Mesendoderm (in vitro differentiated cells): ENCODE data around the gene EBF3.

Experiments
- DNase-seq: peaks from one replicate; pipeline ENCODE4 v3.0.0; 2013
- H2AK5ac ChIP-seq: 2 replicates; pipeline ENCODE4 v1.6.1; 2013; ENCODE audit warnings: low read length, inconsistent platforms
- H2BK120ac ChIP-seq: 2 replicates; pipeline ENCODE4 v1.6.1; 2013; ENCODE audit warnings: low read depth, mild to moderate bottlenecking, low read length, moderate library complexity, mixed read lengths
- H2BK15ac ChIP-seq: replicated peaks from 2 replicates; pipeline ENCODE4 v1.6.1; 2013; ENCODE audit warnings: low read depth, mild to moderate bottlenecking, moderate library complexity
- H2BK5ac ChIP-seq: 2 replicates; pipeline ENCODE4 v1.6.1; 2013; ENCODE audit warnings: low read length, inconsistent platforms
- H3K18ac ChIP-seq: 2 replicates; pipeline ENCODE4 v1.6.1; 2013; ENCODE audit warnings: mild to moderate bottlenecking, low read length, mixed read lengths
- H3K23ac ChIP-seq: one replicate; pipeline ENCODE4 v1.6.1; 2013; ENCODE audit warnings: low read length
- H3K27ac ChIP-seq: 2 replicates; pipeline ENCODE4 v1.5.1; 2013; ENCODE audit warnings: low read depth, mild to moderate bottlenecking, inconsistent platforms, low read length, moderate library complexity
- H3K27me3 ChIP-seq: 2 replicates; pipeline ENCODE4 v1.6.1; 2013; ENCODE audit warnings: low read length, control low read depth, mild to moderate bottlenecking, inconsistent platforms; ENCODE audit not compliant: insufficient read depth, poor library complexity
- H3K36me3 ChIP-seq: 2 replicates; pipeline ENCODE4 v1.6.1; 2013; ENCODE audit warnings: low read length, inconsistent platforms; ENCODE audit not compliant: control insufficient read depth, insufficient read depth
- H3K4ac ChIP-seq: one replicate; pipeline ENCODE4 v1.6.1; 2013; ENCODE audit warnings: low read depth, mild to moderate bottlenecking, low read length, moderate library complexity
- H3K4me1 ChIP-seq: 2 replicates; pipeline ENCODE4 v1.6.1; 2013; ENCODE audit warnings: low read depth, low read length, inconsistent platforms; ENCODE audit not compliant: control insufficient read depth
- H3K4me2 ChIP-seq: 2 replicates; pipeline ENCODE4 v1.6.1; 2013; ENCODE audit warnings: low read length
- H3K4me3 ChIP-seq: 2 replicates; pipeline ENCODE4 v1.5.1; 2013; ENCODE audit warnings: mild to moderate bottlenecking, low read length
- H3K56ac ChIP-seq: one replicate; pipeline ENCODE4 v1.6.1; 2013; ENCODE audit warnings: low read length
- H3K79me1 ChIP-seq: 2 replicates; pipeline ENCODE4 v1.6.1; 2013; ENCODE audit warnings: low read length, inconsistent platforms
- H3K79me2 ChIP-seq: 2 replicates; pipeline ENCODE4 v1.6.1; 2013; ENCODE audit warnings: mild to moderate bottlenecking, low read length; ENCODE audit not compliant: control insufficient read depth, insufficient read depth
- H3K9ac ChIP-seq: 2 replicates; pipeline ENCODE4 v1.6.1; 2013; ENCODE audit warnings: low read length, inconsistent platforms
- H4K5ac ChIP-seq: one replicate; pipeline ENCODE4 v1.6.1; 2013; ENCODE audit warnings: low read length
- H4K8ac ChIP-seq: one replicate; pipeline ENCODE4 v1.6.1; 2013; ENCODE audit warnings: low read depth, mild to moderate bottlenecking, control low read depth, low read length, moderate library complexity
- WGBS: extraction: QIAGEN DNeasy Blood & Tissue Kit; methylation state at CpG from one replicate; pipeline ENCODE4 v1.1.7; 2013; ENCODE audit warnings: low lambda C conversion rate, missing lambda C conversion rate; ENCODE audit not compliant: insufficient coverage; ENCODE audit errors: extremely low coverage; 5-methylcytosine and 5-hydroxymethylcytosine counted together

Gene EBF3

GRCh38 chr10:129944456-129944855 is 19.6 kb downstream of the EBF3 start:
- Histone ChIP-seq H3K27me3 (no peaks in the 10 kb centered on the region), H3K27ac (no peak overlapping the region), H3K36me3 (no peaks in the 10 kb centered on the region), H3K79me2 (no peaks in the 10 kb centered on the region), H3K56ac (no peak overlapping the region), H3K4me3 (no peak overlapping the region), H3K4ac (no peak overlapping the region), H3K4me1 (peaks cover under 1% of the 10 kb centered on the region), H2BK5ac (no peak overlapping the region), H3K79me1 (no peaks in the 10 kb centered on the region), H2BK120ac (no peak overlapping the region), H2AK5ac (no peak overlapping the region), H3K23ac (no peak overlapping the region), H2BK15ac (no peak overlapping the region), H4K8ac (no peak overlapping the region), H3K9ac (no peak overlapping the region), H3K18ac (no peak overlapping the region), H3K4me2 (no peak overlapping the region), H4K5ac (no peak overlapping the region)
- WGBS = no CpG with 5 or more reads among the region's 8 CpGs
- DNase-seq = no peak

GRCh38 chr10:129942936-129943715 is 20.9 kb downstream of the EBF3 start:
- Histone ChIP-seq H3K27ac (no peak overlapping the region), H2AK5ac (no peak overlapping the region), H3K4me2 (no peak overlapping the region), H3K27me3 (no peaks in the 10 kb centered on the region), H3K4me1 (no peaks in the 10 kb centered on the region), H3K9ac (no peak overlapping the region), H3K79me2 (no peaks in the 10 kb centered on the region), H3K36me3 (no peaks in the 10 kb centered on the region), H2BK15ac (no peak overlapping the region), H4K8ac (no peak overlapping the region), H4K5ac (no peak overlapping the region), H3K4me3 (no peak overlapping the region), H2BK120ac (no peak overlapping the region), H3K23ac (no peak overlapping the region), H3K56ac (no peak overlapping the region), H3K4ac (no peak overlapping the region), H2BK5ac (no peak overlapping the region), H3K79me1 (no peaks in the 10 kb centered on the region), H3K18ac (no peak overlapping the region)
- no CpG with 5 or more reads among the region's 12 CpGs for WGBS
- DNase-seq = no peak

GRCh38 chr10:129942391-129942790 is 21.7 kb downstream of the EBF3 start:
- no peak overlapping the region for H3K4me2 ChIP-seq
- no peak overlapping the region for H3K9ac ChIP-seq

GRCh38 chr10:129942019-129942277 is 22.1 kb downstream of the EBF3 start:
- WGBS = no CpG with 5 or more reads among the region's 4 CpGs
- Histone ChIP-seq H3K4me2 (no peak overlapping the region), H2BK15ac (no peak overlapping the region), H3K79me1 (no peaks in the 10 kb centered on the region), H4K5ac (no peak overlapping the region), H3K27me3 (no peaks in the 10 kb centered on the region), H2AK5ac (no peak overlapping the region), H3K9ac (no peak overlapping the region), H3K23ac (no peak overlapping the region), H3K4me3 (no peak overlapping the region), H3K18ac (no peak overlapping the region), H3K56ac (no peak overlapping the region), H3K36me3 (no peaks in the 10 kb centered on the region), H3K4ac (no peak overlapping the region), H2BK120ac (no peak overlapping the region), H3K4me1 (no peaks in the 10 kb centered on the region), H2BK5ac (no peak overlapping the region), H4K8ac (no peak overlapping the region), H3K79me2 (no peaks in the 10 kb centered on the region), H3K27ac (no peak overlapping the region)
- no peak for DNase-seq

More at GRCh38 chr10:129942391-129942790, 21.7 kb downstream of the EBF3 start:
- no peak overlapping the region for H2BK120ac ChIP-seq
- H4K5ac ChIP-seq = no peak overlapping the region
- H3K27ac ChIP-seq = no peak overlapping the region
- H2BK15ac ChIP-seq = no peak overlapping the region
- no peak for DNase-seq
- H2BK5ac ChIP-seq = no peak overlapping the region
- no peaks in the 10 kb centered on the region for H3K36me3 ChIP-seq
- H4K8ac ChIP-seq = no peak overlapping the region
- no peak overlapping the region for H2AK5ac ChIP-seq
- H3K79me1 ChIP-seq = no peaks in the 10 kb centered on the region
- H3K79me2 ChIP-seq = no peaks in the 10 kb centered on the region
- H3K18ac ChIP-seq = no peak overlapping the region
- no CpG with 5 or more reads among the region's 9 CpGs for WGBS
- H3K27me3 ChIP-seq = no peaks in the 10 kb centered on the region
- H3K4me1 ChIP-seq = no peaks in the 10 kb centered on the region
- no peak overlapping the region for H3K4me3 ChIP-seq
- H3K56ac ChIP-seq = no peak overlapping the region
- no peak overlapping the region for H3K4ac ChIP-seq
- no peak overlapping the region for H3K23ac ChIP-seq

GRCh38 chr10:129941199-129942018 is 22.7 kb downstream of the EBF3 start:
- no peak overlapping the region for H3K9ac ChIP-seq
- no peak overlapping the region for H3K4ac ChIP-seq
- H2BK15ac ChIP-seq = no peak overlapping the region
- no peak overlapping the region for H2BK5ac ChIP-seq
- H3K4me1 ChIP-seq = no peaks in the 10 kb centered on the region
- no peaks in the 10 kb centered on the region for H3K79me1 ChIP-seq
- H3K36me3 ChIP-seq = no peaks in the 10 kb centered on the region
- H2AK5ac ChIP-seq = no peak overlapping the region
- H3K56ac ChIP-seq = no peak overlapping the region
- H3K27me3 ChIP-seq = no peaks in the 10 kb centered on the region
- no peak overlapping the region for H3K4me2 ChIP-seq
- no CpG with 5 or more reads among the region's 16 CpGs for WGBS
- no peak for DNase-seq
- no peak overlapping the region for H4K8ac ChIP-seq
- H3K18ac ChIP-seq = no peak overlapping the region
- H3K4me3 ChIP-seq = no peak overlapping the region
- H2BK120ac ChIP-seq = no peak overlapping the region
- no peak overlapping the region for H3K23ac ChIP-seq
- H3K79me2 ChIP-seq = no peaks in the 10 kb centered on the region
- no peak overlapping the region for H4K5ac ChIP-seq
- no peak overlapping the region for H3K27ac ChIP-seq
